GM23338 (cell line): ENCODE data around the gene APOD.
"Not testable (repeated sequence)": the region's sequence is repeated elsewhere in the genome, so short reads cannot be mapped to it uniquely, and the experiment has no call there.

ENCODE experiments used
- CREB1 ChIP-seq: fragments of 250-450 bp; sonication (Bioruptor Pico); IDR thresholded peaks from 2 replicates; pipeline ENCODE4 v1.5.0; 2020; ENCODE audit warnings: low read depth, mild to moderate bottlenecking, moderate library complexity
- EZH2 ChIP-seq: fragments of 200-600 bp; sonication (generic); IDR thresholded peaks from one replicate; pipeline ENCODE4 v1.8.0; 2017; ENCODE audit warnings: antibody characterized with exemption, mild to moderate bottlenecking, low read depth; ENCODE audit not compliant: unreplicated experiment
- TF ChIP-seq, protein P1 (sequence below), 2 experiments: fragments of 200-600 bp in 1 of 2; sonication (generic) in 1 of 2; conservative IDR thresholded peaks; 2 replicates each; pipeline versions ENCODE4 v1.5.1 to v1.6.1; 2016 to 2017; ENCODE audit warnings: antibody characterized with exemption in 2 of 2, low read depth in 2 of 2, mild to moderate bottlenecking in 2 of 2, moderate library complexity in 1 of 2

DNA sequence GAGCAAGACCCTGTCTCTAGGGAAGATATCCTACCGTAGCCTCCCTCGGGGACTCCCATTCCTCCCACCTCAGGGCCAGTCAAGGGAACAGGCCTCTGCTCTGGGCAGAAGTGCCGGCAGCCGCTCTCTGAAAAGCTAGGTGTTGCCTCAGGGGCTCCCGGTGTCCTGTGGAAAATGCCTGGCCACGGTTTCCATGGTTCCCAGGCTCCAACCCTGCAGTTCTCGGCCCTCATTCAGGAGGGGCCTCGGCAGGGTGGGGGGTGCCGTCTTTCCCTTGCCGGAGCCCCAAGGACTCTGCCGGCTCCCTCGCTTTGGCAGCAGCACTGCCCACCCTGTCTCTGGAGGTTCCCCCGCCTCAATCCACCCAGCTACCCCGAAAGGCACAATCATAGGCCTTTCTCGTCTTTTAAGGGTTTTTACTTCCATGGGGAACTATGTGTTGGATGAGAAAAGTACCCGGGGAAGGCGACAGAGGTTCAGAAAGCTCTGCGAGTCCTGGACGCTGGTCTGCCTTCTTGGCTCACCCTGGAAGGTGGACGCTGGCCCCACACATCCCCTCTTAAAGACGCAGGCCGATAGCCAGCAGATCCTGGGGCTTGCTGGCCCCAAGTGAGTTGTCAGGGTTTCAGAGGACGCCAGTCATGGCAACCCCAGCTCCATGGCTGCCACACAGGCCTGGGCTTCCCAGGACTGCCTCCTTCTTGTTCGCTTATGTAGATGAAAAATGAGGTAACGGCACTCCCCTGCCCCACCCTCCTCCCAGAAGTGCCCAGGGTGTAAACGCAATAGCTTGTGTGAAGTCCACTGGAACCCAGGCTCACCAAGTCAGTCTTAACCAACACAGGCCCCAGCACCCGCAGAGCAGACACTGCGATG, 34.3 kb upstream of the APOD start:
- TF ChIP-seq CREB1, EZH2: not testable (repeated sequence)
- TF ChIP-seq, protein P1, sequence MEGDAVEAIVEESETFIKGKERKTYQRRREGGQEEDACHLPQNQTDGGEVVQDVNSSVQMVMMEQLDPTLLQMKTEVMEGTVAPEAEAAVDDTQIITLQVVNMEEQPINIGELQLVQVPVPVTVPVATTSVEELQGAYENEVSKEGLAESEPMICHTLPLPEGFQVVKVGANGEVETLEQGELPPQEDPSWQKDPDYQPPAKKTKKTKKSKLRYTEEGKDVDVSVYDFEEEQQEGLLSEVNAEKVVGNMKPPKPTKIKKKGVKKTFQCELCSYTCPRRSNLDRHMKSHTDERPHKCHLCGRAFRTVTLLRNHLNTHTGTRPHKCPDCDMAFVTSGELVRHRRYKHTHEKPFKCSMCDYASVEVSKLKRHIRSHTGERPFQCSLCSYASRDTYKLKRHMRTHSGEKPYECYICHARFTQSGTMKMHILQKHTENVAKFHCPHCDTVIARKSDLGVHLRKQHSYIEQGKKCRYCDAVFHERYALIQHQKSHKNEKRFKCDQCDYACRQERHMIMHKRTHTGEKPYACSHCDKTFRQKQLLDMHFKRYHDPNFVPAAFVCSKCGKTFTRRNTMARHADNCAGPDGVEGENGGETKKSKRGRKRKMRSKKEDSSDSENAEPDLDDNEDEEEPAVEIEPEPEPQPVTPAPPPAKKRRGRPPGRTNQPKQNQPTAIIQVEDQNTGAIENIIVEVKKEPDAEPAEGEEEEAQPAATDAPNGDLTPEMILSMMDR (conservative IDR thresholded peaks at IDR 0.05; ENCODE audit: low read depth in 2 of 2): not testable (repeated sequence)
